Osteoblast (primary cell): ENCODE measurements around the gene DAZAP2. TPM values are rescaled to one million over a fixed set of nuclear protein-coding genes. Genes with fewer than 3 reads are reported as not detected.

Experiments
- DNase-seq: peaks from one replicate; pipeline ENCODE4 v3.0.0; 2011; ENCODE audit warnings: low spot score, mixed read lengths; ENCODE audit not compliant: insufficient read length; ENCODE audit errors: missing footprints
- H2AFZ ChIP-seq: 2 replicates; pipeline ENCODE4 v1.6.0; 2011; ENCODE audit warnings: mild to moderate bottlenecking, low read length
- H3K27ac ChIP-seq: 2 replicates; pipeline ENCODE4 v1.5.1; 2011; ENCODE audit warnings: mild to moderate bottlenecking, low read depth, low read length, moderate library complexity
- H3K27me3 ChIP-seq: 2 replicates; pipeline ENCODE4 v1.6.0; 2012; ENCODE audit warnings: mild to moderate bottlenecking, control low read depth, inconsistent platforms, low read length, moderate library complexity; ENCODE audit not compliant: insufficient read depth
- H3K36me3 ChIP-seq: 2 replicates; pipeline ENCODE4 v1.5.1; 2011; ENCODE audit warnings: mild to moderate bottlenecking, low read length, control low read depth, moderate library complexity; ENCODE audit not compliant: insufficient read depth
- H3K4me1 ChIP-seq: 2 replicates; pipeline ENCODE4 v1.5.1; 2011; ENCODE audit warnings: mild to moderate bottlenecking, low read length, control low read depth, moderate library complexity; ENCODE audit not compliant: insufficient read depth
- H3K4me2 ChIP-seq: 2 replicates; pipeline ENCODE4 v1.6.0; 2011; ENCODE audit warnings: mild to moderate bottlenecking, low read length; ENCODE audit not compliant: insufficient read depth
- H3K4me3 ChIP-seq: fragments of 200-600 bp; sonication (generic); 3 replicates; pipeline ENCODE4 v1.5.1; 2012; ENCODE audit warnings: mild to moderate bottlenecking, low read length, inconsistent platforms; ENCODE audit not compliant: insufficient read depth
- H3K79me2 ChIP-seq: 2 replicates; pipeline ENCODE4 v1.6.0; 2012; ENCODE audit warnings: mild to moderate bottlenecking, low read length, control low read depth, inconsistent platforms; ENCODE audit not compliant: insufficient read depth
- H3K9me3 ChIP-seq: 2 replicates; pipeline ENCODE4 v1.5.1; 2011; ENCODE audit warnings: low read depth, low read length, control low read depth
- H4K20me1 ChIP-seq: 2 replicates; pipeline ENCODE4 v1.6.0; 2012; ENCODE audit warnings: mild to moderate bottlenecking, low read length, control low read depth; ENCODE audit not compliant: insufficient read depth
- total RNA-seq: library from RNA; depleted of rRNA; stranded (reverse); fragments of >200 nt; gene quantifications from 2 replicates; pipeline ENCODE4 v1.2.3, GENCODE V29; 2012
- TF ChIP-seq, protein P1 (sequence below): IDR thresholded peaks from 2 replicates; pipeline ENCODE4 v1.5.1; 2011; ENCODE audit warnings: mild to moderate bottlenecking, low read depth, low read length, moderate library complexity; ENCODE audit errors: extremely low read depth

The DAZAP2 gene
- total RNA-seq, 1 donor: 160 TPM

DNA sequence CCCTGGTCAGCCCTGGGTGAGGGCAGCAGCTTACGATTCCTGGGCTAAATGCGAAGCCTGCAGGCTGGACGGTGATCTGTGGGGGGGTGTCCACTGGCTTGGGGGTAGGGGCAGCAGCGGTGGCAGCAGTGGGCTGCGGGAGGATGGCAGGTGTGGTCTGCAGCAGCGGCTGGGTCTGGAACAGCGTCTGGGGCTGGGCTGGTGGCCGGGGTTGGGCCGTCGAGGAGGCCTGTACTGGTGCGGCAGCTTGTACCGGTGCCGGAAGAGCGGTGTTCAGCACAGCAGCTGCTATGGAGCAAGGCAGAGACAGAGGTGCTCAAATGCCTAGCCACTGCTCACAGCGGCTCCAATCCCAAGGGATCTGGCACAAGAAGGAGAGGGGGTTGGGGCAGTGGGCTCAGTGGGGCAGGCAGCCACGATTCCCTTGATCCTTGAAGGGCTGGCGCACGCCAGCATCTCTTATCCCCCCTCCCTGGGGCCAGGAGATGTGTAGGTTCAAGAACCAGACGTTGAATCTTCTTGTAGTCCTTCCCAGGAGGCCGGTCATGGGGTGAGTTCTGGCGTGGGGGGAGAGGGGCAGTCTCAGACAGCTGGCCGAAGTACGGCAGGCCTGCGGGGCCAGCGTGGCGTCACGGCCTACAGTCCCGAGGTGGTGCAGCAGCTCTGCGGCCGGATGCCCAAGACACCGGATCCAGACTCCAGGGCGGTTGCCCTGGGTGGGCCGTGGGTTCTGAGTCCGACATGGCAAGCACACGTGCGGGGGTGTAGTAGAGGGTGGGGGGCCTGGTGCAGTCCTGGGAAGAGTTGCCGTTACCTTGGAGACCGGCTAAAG is 40.7 kb upstream of the DAZAP2 start:
- DNase-seq: no peak
- no peak overlapping the region for H3K4me3 ChIP-seq
- H3K4me1 ChIP-seq: no peaks in the 10 kb centered on the region

DNA sequence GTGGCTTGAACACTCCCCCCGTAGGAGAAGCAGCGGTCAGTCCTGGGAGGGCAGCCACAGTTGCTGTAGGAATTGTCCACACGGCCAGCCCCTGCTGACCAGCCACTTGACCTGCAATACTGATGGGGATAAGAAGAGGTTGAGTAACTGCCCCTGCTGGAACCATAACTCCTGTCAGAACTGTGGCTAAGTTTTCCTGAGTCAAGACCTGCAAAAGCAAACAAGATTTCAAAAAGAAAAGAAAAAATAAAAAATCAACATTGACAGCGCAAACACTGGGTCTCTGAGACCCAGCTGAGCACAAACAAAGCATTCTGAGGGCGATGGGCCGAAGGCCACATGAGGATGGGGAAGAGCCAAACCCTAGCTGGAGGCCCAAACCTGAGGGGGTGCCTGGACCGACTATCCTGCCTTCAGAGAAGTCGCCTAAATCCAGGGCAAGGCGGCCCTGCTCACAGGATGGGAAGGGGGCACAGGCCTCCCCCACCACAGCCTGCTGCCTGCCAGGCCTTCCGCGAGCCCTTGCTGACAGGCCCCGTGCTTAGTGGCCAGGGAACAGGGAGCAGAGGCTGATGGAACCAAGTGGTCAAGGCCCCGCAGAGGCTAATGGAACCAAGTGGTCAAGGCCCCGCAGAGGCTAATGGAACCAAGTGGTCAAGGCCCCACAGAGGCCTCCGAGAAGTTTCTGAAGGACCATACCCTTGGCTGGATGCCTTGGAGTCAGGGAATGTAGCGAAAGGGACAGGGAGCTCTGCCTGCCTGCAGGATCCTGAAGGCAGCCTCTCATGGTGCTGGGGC is 39.9 kb upstream of the DAZAP2 start:
- H4K20me1 ChIP-seq: no peaks in the 10 kb centered on the region
- no peak overlapping the region for H2AFZ ChIP-seq
- no peaks in the 10 kb centered on the region for H3K4me1 ChIP-seq
- no peaks in the 10 kb centered on the region for H3K9me3 ChIP-seq
- H3K4me3 ChIP-seq: no peak overlapping the region
- H3K27ac ChIP-seq: no peak overlapping the region
- TF ChIP-seq, protein P1, sequence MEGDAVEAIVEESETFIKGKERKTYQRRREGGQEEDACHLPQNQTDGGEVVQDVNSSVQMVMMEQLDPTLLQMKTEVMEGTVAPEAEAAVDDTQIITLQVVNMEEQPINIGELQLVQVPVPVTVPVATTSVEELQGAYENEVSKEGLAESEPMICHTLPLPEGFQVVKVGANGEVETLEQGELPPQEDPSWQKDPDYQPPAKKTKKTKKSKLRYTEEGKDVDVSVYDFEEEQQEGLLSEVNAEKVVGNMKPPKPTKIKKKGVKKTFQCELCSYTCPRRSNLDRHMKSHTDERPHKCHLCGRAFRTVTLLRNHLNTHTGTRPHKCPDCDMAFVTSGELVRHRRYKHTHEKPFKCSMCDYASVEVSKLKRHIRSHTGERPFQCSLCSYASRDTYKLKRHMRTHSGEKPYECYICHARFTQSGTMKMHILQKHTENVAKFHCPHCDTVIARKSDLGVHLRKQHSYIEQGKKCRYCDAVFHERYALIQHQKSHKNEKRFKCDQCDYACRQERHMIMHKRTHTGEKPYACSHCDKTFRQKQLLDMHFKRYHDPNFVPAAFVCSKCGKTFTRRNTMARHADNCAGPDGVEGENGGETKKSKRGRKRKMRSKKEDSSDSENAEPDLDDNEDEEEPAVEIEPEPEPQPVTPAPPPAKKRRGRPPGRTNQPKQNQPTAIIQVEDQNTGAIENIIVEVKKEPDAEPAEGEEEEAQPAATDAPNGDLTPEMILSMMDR: no peak
- no peak overlapping the region for H3K4me2 ChIP-seq
- H3K27me3 ChIP-seq: no peaks in the 10 kb centered on the region
- peaks cover 4% of the 10 kb centered on the region for H3K36me3 ChIP-seq
- no peaks in the 10 kb centered on the region for H3K79me2 ChIP-seq
- DNase-seq: no peak

More for the DNA sequence above, 40.7 kb upstream of the DAZAP2 start:
- Histone ChIP-seq H2AFZ (no peak overlapping the region), H4K20me1 (no peaks in the 10 kb centered on the region), H3K36me3 (peaks cover 4% of the 10 kb centered on the region), H3K79me2 (no peaks in the 10 kb centered on the region), H3K27me3 (no peaks in the 10 kb centered on the region), H3K4me2 (no peak overlapping the region), H3K9me3 (no peaks in the 10 kb centered on the region), H3K27ac (no peak overlapping the region)
- TF ChIP-seq, protein P1: no peak

DNA sequence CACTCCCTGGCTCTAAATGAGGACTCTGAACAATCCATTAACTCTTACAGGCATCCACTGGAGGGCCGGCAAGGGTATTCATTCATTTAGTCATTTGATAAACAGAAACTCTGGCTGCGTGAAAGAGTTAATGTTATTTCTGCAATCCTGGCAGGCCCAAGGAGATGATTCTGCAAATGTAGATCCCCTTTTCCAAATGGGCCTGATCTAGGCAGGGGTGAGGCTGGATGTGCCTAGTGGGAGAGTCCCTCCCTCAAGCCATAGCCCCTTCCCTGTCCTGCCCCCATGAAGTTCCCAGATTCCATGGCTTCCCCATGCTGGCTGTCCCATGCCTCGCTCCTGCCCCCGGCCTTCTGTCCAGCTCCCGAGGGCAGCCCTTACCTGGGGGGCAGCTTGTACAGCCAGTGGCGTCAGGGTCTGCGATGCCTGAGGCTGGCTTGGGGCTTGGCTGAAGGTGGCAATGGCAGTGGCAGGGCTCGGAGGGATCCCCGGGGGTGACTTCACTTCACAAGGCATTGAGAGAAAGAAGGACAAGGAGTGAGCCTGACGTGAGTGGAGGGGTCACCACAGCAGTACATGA is 39.2 kb upstream of the DAZAP2 start:
- TF ChIP-seq, protein P1: no peak
- no peaks in the 10 kb centered on the region for H4K20me1 ChIP-seq
- H3K4me2 ChIP-seq: no peak overlapping the region
- no peaks in the 10 kb centered on the region for H3K27me3 ChIP-seq
- H2AFZ ChIP-seq: no peak overlapping the region
- H3K9me3 ChIP-seq: no peaks in the 10 kb centered on the region
- no peak overlapping the region for H3K4me3 ChIP-seq
- no peaks in the 10 kb centered on the region for H3K79me2 ChIP-seq
- no peak overlapping the region for H3K27ac ChIP-seq
- DNase-seq: no peak
- no peaks in the 10 kb centered on the region for H3K4me1 ChIP-seq
- peaks cover 7% of the 10 kb centered on the region for H3K36me3 ChIP-seq
